Measurements from ENCODE around the gene VWA1. TPM values are rescaled to one million over a fixed set of nuclear protein-coding genes. Genes with fewer than 3 reads are reported as not detected.

Gene VWA1
- total and polyA plus RNA-seq, 10 of the 15 experiments (the other 5 are each of a cell fraction or from before 2014, with no cell fraction given) = 0.02 to 1.7 (median 0.32) TPM; not detected in 2

- peak; percentile 60; the same call in 1 of the 2 replicates for TF ChIP-seq NKRF (conservative IDR thresholded peaks at IDR 0.05)
- peak; percentile 72 for TF ChIP-seq PAX5 (IDR thresholded peaks at IDR 0.05; ENCODE audit: borderline replicate concordance, low read depth, low read length)
- TF ChIP-seq CTCF (IDR thresholded peaks at IDR 0.05 in 2 of 3, conservative IDR thresholded peaks at IDR 0.05 in 1 of 3; ENCODE audit: control insufficient read depth in 2 of 3, extremely low read depth in 1 of 3, insufficient read depth in 1 of 3, low read depth in 3 of 3, low read length in 3 of 3) = no peak
- TF ChIP-seq BACH1 (IDR thresholded peaks at IDR 0.05; ENCODE audit: borderline replicate concordance) = no peak
- TF ChIP-seq POLR2AphosphoS5 (IDR thresholded peaks at IDR 0.05; ENCODE audit: low read length) = no peak
- TF ChIP-seq POU2F2 (IDR thresholded peaks at IDR 0.05; ENCODE audit: borderline replicate concordance, low read depth, low read length) = no peak
- peak; percentile 50; the same call in 1 of the 2 replicates for TF ChIP-seq NR2F1 (conservative IDR thresholded peaks at IDR 0.05)
- TF ChIP-seq SMAD1 (IDR thresholded peaks at IDR 0.05; ENCODE audit: low read depth, partially characterized antibody) = no peak
- TF ChIP-seq CHD2 (IDR thresholded peaks at IDR 0.05; ENCODE audit: borderline replicate concordance, low read depth, low read length) = 0 out of 2 replicates have a peak, but pooled peaks have one; percentile 9
- no peak for TF ChIP-seq ZBTB4 (CRISPR knock-in tag; IDR thresholded peaks at IDR 0.05)
- peak; percentile 34 for TF ChIP-seq KLF5 (IDR thresholded peaks at IDR 0.05; ENCODE audit: partially characterized antibody)
- no peak for TF ChIP-seq CBFB (IDR thresholded peaks at IDR 0.05; ENCODE audit: low read depth)
- peak; percentile 55; the same call in 1 of the 2 replicates for TF ChIP-seq RAD51 (IDR thresholded peaks at IDR 0.05)
- no peak for TF ChIP-seq MYB (IDR thresholded peaks at IDR 0.05; ENCODE audit: borderline replicate concordance, low read depth, low read length)
- TF ChIP-seq FOXM1 (IDR thresholded peaks at IDR 0.05; ENCODE audit: low read depth, low read length) = no peak
- TF ChIP-seq SPI1 (IDR thresholded peaks at IDR 0.05; ENCODE audit: borderline replicate concordance, insufficient read depth, low read depth, low read length) = 0 out of 2 replicates have a peak, but pooled peaks have one; percentile 44
- TF ChIP-seq MYC (IDR thresholded peaks at IDR 0.05; ENCODE audit: insufficient read depth, insufficient read length, insufficient replicate concordance, low read length, severe bottlenecking) = no peak
- no peak for TF ChIP-seq KDM1A (IDR thresholded peaks at IDR 0.05; ENCODE audit: borderline replicate concordance)
- no peak for TF ChIP-seq SMAD5 (IDR thresholded peaks at IDR 0.05; ENCODE audit: low read depth)
- TF ChIP-seq YBX1 (IDR thresholded peaks at IDR 0.05) = no peak
Observed at GRCh38 chr1:1462318-1462966, 27.0 kb downstream of the VWA1 start (continued).
